Astrocyte (in vitro differentiated cells and primary cell): Measurements from ENCODE around the gene ENPP4. TPM values are rescaled to one million over a fixed set of nuclear protein-coding genes. Genes with fewer than 3 reads are reported as not detected.

Experiments
- DNase-seq: peaks from one replicate; pipeline ENCODE4 v3.0.0-alpha.2; 2010; ENCODE audit warnings: low read depth
- FAIRE-seq: peaks from 2 replicates; lab custom pipeline; 2011; peaks lifted over from hg19 to GRCh38; lab: Jason Lieb, UNC
- H2AFZ ChIP-seq: 2 replicates; pipeline ENCODE4 v1.6.0; 2012; ENCODE audit warnings: low read depth, low read length, inconsistent platforms
- H3K27ac ChIP-seq: 2 replicates; pipeline ENCODE4 v1.5.1; 2011; ENCODE audit warnings: low read depth, low read length, inconsistent platforms
- H3K27me3 ChIP-seq: 2 replicates; pipeline ENCODE4 v1.6.0; 2011; ENCODE audit warnings: low read length, inconsistent platforms; ENCODE audit not compliant: insufficient read depth
- H3K36me3 ChIP-seq: 2 replicates; pipeline ENCODE4 v1.5.1; 2011; ENCODE audit warnings: low read length, inconsistent platforms; ENCODE audit not compliant: insufficient read depth
- H3K4me1 ChIP-seq: 2 replicates; pipeline ENCODE4 v1.5.1; 2011; ENCODE audit warnings: low read length, inconsistent platforms; ENCODE audit not compliant: insufficient read depth
- H3K4me2 ChIP-seq: 2 replicates; pipeline ENCODE4 v1.6.0; 2012; ENCODE audit warnings: low read length, inconsistent platforms
- H3K4me3 ChIP-seq: 2 replicates; pipeline ENCODE4 v1.5.1; 2011; ENCODE audit warnings: low read depth, mild to moderate bottlenecking, low read length, inconsistent platforms; ENCODE audit not compliant: insufficient read depth
- H3K79me2 ChIP-seq: 2 replicates; pipeline ENCODE4 v1.6.0; 2012; ENCODE audit warnings: mild to moderate bottlenecking, low read length, inconsistent platforms; ENCODE audit not compliant: insufficient read depth
- H3K9ac ChIP-seq: 2 replicates; pipeline ENCODE4 v1.6.0; 2012; ENCODE audit warnings: mild to moderate bottlenecking, low read length, inconsistent platforms
- H3K9me3 ChIP-seq: 2 replicates; pipeline ENCODE4 v1.5.1; 2012; ENCODE audit warnings: low read depth, mild to moderate bottlenecking, low read length, inconsistent platforms; ENCODE audit not compliant: insufficient read depth
- H4K20me1 ChIP-seq: 2 replicates; pipeline ENCODE4 v1.6.0; 2012; ENCODE audit warnings: low read length, inconsistent platforms; ENCODE audit not compliant: insufficient read depth
- H3K27ac Mint-ChIP-seq: one replicate; pipeline ENCODE4 v1.8.0; 2021; ENCODE audit warnings: mild to moderate bottlenecking, mixed read lengths; ENCODE audit not compliant: unreplicated experiment
- H3K27me3 Mint-ChIP-seq: one replicate; pipeline ENCODE4 v1.8.0; 2021; ENCODE audit warnings: low read depth, mixed read lengths; ENCODE audit not compliant: unreplicated experiment
- H3K36me3 Mint-ChIP-seq: one replicate; pipeline ENCODE4 v1.8.0; 2021; ENCODE audit warnings: low read depth, mixed read lengths; ENCODE audit not compliant: unreplicated experiment
- H3K4me1 Mint-ChIP-seq: one replicate; pipeline ENCODE4 v1.8.0; 2021; ENCODE audit warnings: low read depth, mixed read lengths; ENCODE audit not compliant: unreplicated experiment
- H3K4me3 Mint-ChIP-seq: one replicate; pipeline ENCODE4 v1.8.0; 2021; ENCODE audit warnings: mild to moderate bottlenecking, moderate library complexity, mixed read lengths; ENCODE audit not compliant: unreplicated experiment
- H3K9me3 Mint-ChIP-seq: one replicate; pipeline ENCODE4 v1.8.0; 2021; ENCODE audit warnings: mild to moderate bottlenecking, mixed read lengths; ENCODE audit not compliant: unreplicated experiment
- CTCF ChIP-seq: IDR thresholded peaks from 2 replicates; pipeline ENCODE4 v1.5.1; 2011; ENCODE audit warnings: low read depth, mild to moderate bottlenecking, inconsistent platforms, low read length, moderate library complexity; ENCODE audit not compliant: insufficient read depth
- EZH2 ChIP-seq: IDR thresholded peaks from 2 replicates; pipeline ENCODE4 v1.6.1; 2012; ENCODE audit warnings: mild to moderate bottlenecking, low read length, inconsistent platforms; ENCODE audit not compliant: insufficient read depth
- total RNA-seq: library from RNA; stranded (reverse); gene quantifications from 2 replicates; pipeline ENCODE4 v1.2.1, GENCODE V29; 2021

The ENPP4 gene
- total RNA-seq, 1 donor from 2014 or later = 5.7 TPM

- Mint-ChIP-seq H3K4me1 (peaks cover 2% of the 10 kb centered on the region), H3K9me3 (peaks cover 2% of the 10 kb centered on the region), H3K27me3 (peaks cover 13% of the 10 kb centered on the region), H3K27ac (no peak overlapping the region), H3K4me3 (no peak overlapping the region), H3K36me3 (no peaks in the 10 kb centered on the region)
- Histone ChIP-seq H3K4me1 (no peaks in the 10 kb centered on the region), H3K9me3 (no peaks in the 10 kb centered on the region), H2AFZ (no peak overlapping the region), H3K27me3 (peaks cover 21% of the 10 kb centered on the region), H3K4me3 (no peak overlapping the region), H3K9ac (no peak overlapping the region), H3K27ac (no peak overlapping the region), H3K4me2 (no peak overlapping the region), H4K20me1 (no peaks in the 10 kb centered on the region), H3K36me3 (no peaks in the 10 kb centered on the region), H3K79me2 (no peaks in the 10 kb centered on the region)
- FAIRE-seq = no peak
- no peak for DNase-seq
- TF ChIP-seq EZH2 = no peak
- no peak for TF ChIP-seq CTCF
Measured at GRCh38 chr6:46174904-46175303, 45.1 kb downstream of the ENPP4 start.

GRCh38 chr6:46175446-46175845, 45.7 kb downstream of the ENPP4 start:
- Histone ChIP-seq H4K20me1 (no peaks in the 10 kb centered on the region), H3K36me3 (no peaks in the 10 kb centered on the region), H3K9me3 (no peaks in the 10 kb centered on the region), H3K79me2 (no peaks in the 10 kb centered on the region), H3K27me3 (peaks cover 15% of the 10 kb centered on the region), H3K4me3 (no peak overlapping the region), H2AFZ (no peak overlapping the region), H3K27ac (no peak overlapping the region), H3K4me1 (no peaks in the 10 kb centered on the region), H3K9ac (no peak overlapping the region), H3K4me2 (no peak overlapping the region)
- Mint-ChIP-seq H3K27me3 (peaks cover 13% of the 10 kb centered on the region), H3K36me3 (no peaks in the 10 kb centered on the region), H3K4me1 (no peaks in the 10 kb centered on the region), H3K4me3 (no peak overlapping the region), H3K9me3 (peaks cover 2% of the 10 kb centered on the region), H3K27ac (no peak overlapping the region)
- FAIRE-seq = no peak
- no peak for DNase-seq
- no peak for TF ChIP-seq CTCF
- TF ChIP-seq EZH2 = no peak

- Mint-ChIP-seq H3K4me3 (no peak overlapping the region), H3K9me3 (peaks cover 2% of the 10 kb centered on the region), H3K27ac (no peak overlapping the region), H3K4me1 (no peaks in the 10 kb centered on the region), H3K36me3 (no peaks in the 10 kb centered on the region), H3K27me3 (peaks cover 13% of the 10 kb centered on the region)
- H3K9ac ChIP-seq = no peak overlapping the region
- H3K4me3 ChIP-seq = no peak overlapping the region
- H3K27ac ChIP-seq = no peak overlapping the region
- no peaks in the 10 kb centered on the region for H3K4me1 ChIP-seq
- no peak for DNase-seq
- TF ChIP-seq CTCF = no peak
- no peak for TF ChIP-seq EZH2
- H2AFZ ChIP-seq = no peak overlapping the region
- no peaks in the 10 kb centered on the region for H3K79me2 ChIP-seq
- no peaks in the 10 kb centered on the region for H4K20me1 ChIP-seq
- no peaks in the 10 kb centered on the region for H3K9me3 ChIP-seq
- no peak overlapping the region for H3K4me2 ChIP-seq
- FAIRE-seq = no peak
- H3K36me3 ChIP-seq = no peaks in the 10 kb centered on the region
- peaks cover 14% of the 10 kb centered on the region for H3K27me3 ChIP-seq
Measured at GRCh38 chr6:46175976-46176375, 46.2 kb downstream of the ENPP4 start.
